HepG2 (cell line): Measurements from ENCODE around the gene DPAGT1. TPM values are rescaled to one million over a fixed set of nuclear protein-coding genes. Genes with fewer than 3 reads are reported as not detected.

Source experiments
- AGO1 ChIP-seq: fragments of 200-400 bp; formaldehyde crosslinking; IDR thresholded peaks from 2 replicates; pipeline ENCODE4 v1.6.1; 2017; ENCODE audit warnings: mild to moderate bottlenecking, low read depth, low read length, moderate library complexity; ENCODE audit not compliant: poor library complexity, severe bottlenecking
- CSRNP2 ChIP-seq: sonication (generic); formaldehyde crosslinking; conservative IDR thresholded peaks from 2 replicates; pipeline ENCODE4 v1.8.0; 2022; ENCODE audit warnings: low read depth, missing genetic modification reagents
- DR1 ChIP-seq: sonication (generic); formaldehyde crosslinking; IDR thresholded peaks from 2 replicates; pipeline ENCODE4 v1.8.0; 2021; ENCODE audit warnings: mild to moderate bottlenecking, missing genetic modification reagents, inconsistent platforms
- FOSL1 ChIP-seq: sonication (generic); formaldehyde crosslinking; IDR thresholded peaks from 2 replicates; pipeline ENCODE4 v1.9.0; 2021; ENCODE audit warnings: missing genetic modification reagents, borderline replicate concordance
- HMGXB3 ChIP-seq: sonication (generic); formaldehyde crosslinking; IDR thresholded peaks from 2 replicates; pipeline ENCODE4 v1.4.0; 2020; ENCODE audit warnings: missing genetic modification reagents, borderline replicate concordance
- KDM5A ChIP-seq: fragments of 200-600 bp; sonication (generic); IDR thresholded peaks from 2 replicates; pipeline ENCODE4 v1.7.0; 2018; ENCODE audit warnings: antibody characterized with exemption, mild to moderate bottlenecking, low read length, borderline replicate concordance
- KLF15 ChIP-seq: sonication (generic); formaldehyde crosslinking; IDR thresholded peaks from 2 replicates; pipeline ENCODE4 v1.8.1; 2023; ENCODE audit warnings: borderline replicate concordance, mild to moderate bottlenecking, inconsistent platforms, missing genetic modification reagents, mixed read lengths
- NFATC3 ChIP-seq: sonication (generic); formaldehyde crosslinking; IDR thresholded peaks from 2 replicates; pipeline ENCODE4 v1.5.1; 2020; ENCODE audit warnings: mild to moderate bottlenecking, missing genetic modification reagents
- PITX1 ChIP-seq: sonication (generic); formaldehyde crosslinking; IDR thresholded peaks from 2 replicates; pipeline ENCODE4 v1.5.1; 2020; ENCODE audit warnings: mild to moderate bottlenecking, missing genetic modification reagents
- PTBP1 ChIP-seq: fragments of 200-400 bp; formaldehyde crosslinking; IDR thresholded peaks from 2 replicates; pipeline ENCODE4 v1.6.1; 2018; ENCODE audit warnings: low read length, low read depth; ENCODE audit not compliant: poor library complexity, severe bottlenecking
- RELA ChIP-seq: sonication (generic); formaldehyde crosslinking; IDR thresholded peaks from 2 replicates; pipeline ENCODE4 v1.4.0; 2020; ENCODE audit warnings: missing genetic modification reagents
- RNF2 ChIP-seq: fragments of 450-650 bp; conservative IDR thresholded peaks from 2 replicates; pipeline ENCODE4 v1.6.1; 2016; ENCODE audit warnings: low read depth
- U2AF1 ChIP-seq: fragments of 200-400 bp; formaldehyde crosslinking; optimal IDR thresholded peaks from 2 replicates; pipeline ENCODE3; 2017; ENCODE audit warnings: mild to moderate bottlenecking, low read depth, low read length
- ZBTB1 ChIP-seq: sonication (generic); formaldehyde crosslinking; IDR thresholded peaks from 2 replicates; pipeline ENCODE4 v1.4.0; 2020; ENCODE audit warnings: missing genetic modification reagents, borderline replicate concordance
- ZBTB39 ChIP-seq: sonication (generic); formaldehyde crosslinking; IDR thresholded peaks from 2 replicates; pipeline ENCODE4 v1.5.0; 2020; ENCODE audit warnings: missing genetic modification reagents
- ZNF7 ChIP-seq: IDR thresholded peaks from 2 replicates; pipeline ENCODE4 v1.6.1; 2016; ENCODE audit warnings: missing biosample characterization, missing genetic modification reagents
- ZNF720 ChIP-seq: sonication (generic); formaldehyde crosslinking; IDR thresholded peaks from 2 replicates; pipeline ENCODE4 v1.4.0; 2020; ENCODE audit warnings: missing genetic modification reagents
- ZNF770 ChIP-seq: sonication (generic); formaldehyde crosslinking; IDR thresholded peaks from 2 replicates; pipeline ENCODE4 v1.5.0; 2020; ENCODE audit warnings: mild to moderate bottlenecking, missing genetic modification reagents
- polyA plus RNA-seq, 8 experiments: library from polyadenylated mRNA; depleted of rRNA in 3 of 8; stranded (reverse) in 7 of 8; unstranded in 1 of 8; fragments of >200 nt; fragmentation: Illumina TruSeq in 4 of 8; extraction: Trizol in 4 of 8; gene quantifications; 2 replicates each; pipeline versions ENCODE4 v1.2.1 to v1.2.3, GENCODE V29; 2011 to 2016; ENCODE audit warnings: low read depth in 4 of 8, missing spikeins in 1 of 8, mixed read lengths in 1 of 8; ENCODE audit not compliant: insufficient read depth in 1 of 8
- total RNA-seq, 5 experiments: library from RNA; depleted of rRNA; stranded (reverse); fragments of >200 nt; fragmentation: Illumina TruSeq; extraction: Trizol; gene quantifications; 2 replicates each; pipeline ENCODE4 v1.2.3, GENCODE V29; 2016; ENCODE audit warnings: low read depth in 1 of 5

Gene DPAGT1
- total and polyA plus RNA-seq, 2 of the 13 experiments (the other 11 are each of a cell fraction or from before 2014, with no cell fraction given), result 37.6 to 70.7 TPM

- TF ChIP-seq HMGXB3 (CRISPR knock-in tag) (peak; percentile 25; the same call in 1 of the 2 replicates), ZNF720 (CRISPR knock-in tag) (no peak), CSRNP2 (peak; percentile 70; the same call in 1 of the 2 replicates), KDM5A (peak; percentile 51; the same call in 1 of the 2 replicates), ZBTB1 (CRISPR knock-in tag) (no peak), NFATC3 (CRISPR knock-in tag) (peak; percentile 88), FOSL1 (CRISPR knock-in tag) (no peak), KLF15 (no peak), AGO1 (peak; percentile 80), ZNF770 (CRISPR knock-in tag) (peak; percentile 72), PITX1 (CRISPR knock-in tag) (peak; percentile 55; the same call in 1 of the 2 replicates), PTBP1 (no peak), RELA (CRISPR knock-in tag) (no peak; the same call in 1 of the 2 replicates), RNF2 (peak; percentile 65; the same call in 1 of the 2 replicates), DR1 (CRISPR knock-in tag) (peak; percentile 96), U2AF1 (peak; percentile 47), ZBTB39 (CRISPR knock-in tag) (peak; percentile 77; the same call in 1 of the 2 replicates), ZNF7 (CRISPR knock-in tag) (no peak)
Observed at GRCh38 chr11:119095066-119095880, 6.4 kb downstream of the DPAGT1 start (continued).
